SK-N-SH treated with all-trans-retinoic acid at 6 μM for 48 hours (cell line): Measurements from ENCODE around the gene BRD4.

Experiments
- CREB5 ChIP-seq: fragments of 250-450 bp; sonication (Bioruptor Pico); IDR thresholded peaks from 2 replicates; pipeline ENCODE4 v1.5.1; 2020; ENCODE audit warnings: low read depth, mild to moderate bottlenecking, moderate library complexity
- CSDC2 ChIP-seq: fragments of 250-450 bp; sonication (Bioruptor Pico); IDR thresholded peaks from 2 replicates; pipeline ENCODE4 v1.5.0; 2020; ENCODE audit warnings: mild to moderate bottlenecking, moderate library complexity
- SNAI2 ChIP-seq: fragments of 250-450 bp; sonication (Bioruptor Pico); IDR thresholded peaks from 2 replicates; pipeline ENCODE4 v1.5.0; 2020; ENCODE audit warnings: mild to moderate bottlenecking, moderate library complexity
- TSHZ2 ChIP-seq: fragments of 250-450 bp; sonication (Bioruptor Pico); IDR thresholded peaks from 2 replicates; pipeline ENCODE4 v1.5.0; 2020; ENCODE audit warnings: mild to moderate bottlenecking, moderate library complexity
- ZFP30 ChIP-seq: fragments of 450-650 bp; formaldehyde crosslinking; IDR thresholded peaks from 2 replicates; pipeline ENCODE4 v1.5.0; 2022; ENCODE audit warnings: mild to moderate bottlenecking, moderate library complexity
- ZNF70 ChIP-seq: fragments of 450-650 bp; formaldehyde crosslinking; IDR thresholded peaks from 2 replicates; pipeline ENCODE4 v1.5.0; 2020; ENCODE audit warnings: mild to moderate bottlenecking, moderate library complexity

- TF ChIP-seq CREB5 (CRISPR knock-in tag) = no peak
- no peak for TF ChIP-seq ZFP30 (CRISPR knock-in tag)
- TF ChIP-seq SNAI2 (CRISPR knock-in tag) = no peak
- no peak for TF ChIP-seq TSHZ2 (CRISPR knock-in tag)
- no peak for TF ChIP-seq CSDC2 (CRISPR knock-in tag)
- no peak for TF ChIP-seq ZNF70 (CRISPR knock-in tag)
Observed at GRCh38 chr19:15191514-15191913, 140.8 kb downstream of the BRD4 start.
